DOHH2 (cell line): ENCODE results near the gene SWT1.

Source experiments
- CTCF ChIP-seq: fragments of 200-600 bp; sonication (generic); IDR thresholded peaks from one replicate; pipeline ENCODE4 v1.5.1; 2014; ENCODE audit warnings: antibody characterized with exemption, mild to moderate bottlenecking, low read depth, low read length; ENCODE audit not compliant: poor library complexity, severe bottlenecking
- EZH2phosphoT487 ChIP-seq: fragments of 200-600 bp; sonication (generic); IDR thresholded peaks from 2 replicates; pipeline ENCODE4 v1.6.1; 2017; ENCODE audit warnings: borderline replicate concordance, mild to moderate bottlenecking, antibody characterized with exemption, low read length, moderate library complexity, mixed read lengths

GRCh38 chr1:185238447-185238846, 81.5 kb downstream of the SWT1 start:
- no peak for TF ChIP-seq EZH2phosphoT487
- peak; percentile 21 for TF ChIP-seq CTCF
